Placental pericyte (primary cell): Measurements from ENCODE around the gene TLE3. TPM values are rescaled to one million over a fixed set of nuclear protein-coding genes. Genes with fewer than 3 reads are reported as not detected.

Experiments
- small RNA-seq: library from RNA; depleted of rRNA; stranded (forward); fragments of <200 nt; gene quantifications from one replicate; pipeline ENCODE3, GENCODE V24; 2012; ENCODE audit warnings: low replicate concordance
- total RNA-seq: library from RNA; depleted of rRNA; stranded (reverse); fragments of >200 nt; gene quantifications from 2 replicates; pipeline ENCODE4 v1.2.3, GENCODE V29; 2012

TLE3 gene
- total RNA-seq: 59.7 and 94.8 TPM in 2 replicates

GRCh38 chr15:70097321-70098152, at the start of gene TLE3:
Gene TLE3 (minus strand): TSS chr15:70097917. CDS start chr15:70096798, 1,119 bp downstream.

Small RNAs within 50 kb of the gene (small RNA-seq; reads per million reads assigned to genes)
- 20.2 reads per million, percentile 97 among the genes with 10 or more reads in this experiment for gene MIR629
